GM08714 (cell line): ENCODE results near the gene CYB5R2.
A peak's percentile ranks its signal among the peaks of the same experiment; 100 is the strongest.

Source experiments
- H3K4me3 ChIP-seq: fragments of 200-500 bp; sonication (Bioruptor generic); 2 replicates; pipeline ENCODE4 v1.5.1; 2014; ENCODE audit warnings: mild to moderate bottlenecking, low read length, inconsistent platforms
- ZNF274 ChIP-seq: IDR thresholded peaks from 2 replicates; pipeline ENCODE4 v1.6.1; 2012; ENCODE audit warnings: mild to moderate bottlenecking, low read depth, low read length

CYB5R2 gene

DNA sequence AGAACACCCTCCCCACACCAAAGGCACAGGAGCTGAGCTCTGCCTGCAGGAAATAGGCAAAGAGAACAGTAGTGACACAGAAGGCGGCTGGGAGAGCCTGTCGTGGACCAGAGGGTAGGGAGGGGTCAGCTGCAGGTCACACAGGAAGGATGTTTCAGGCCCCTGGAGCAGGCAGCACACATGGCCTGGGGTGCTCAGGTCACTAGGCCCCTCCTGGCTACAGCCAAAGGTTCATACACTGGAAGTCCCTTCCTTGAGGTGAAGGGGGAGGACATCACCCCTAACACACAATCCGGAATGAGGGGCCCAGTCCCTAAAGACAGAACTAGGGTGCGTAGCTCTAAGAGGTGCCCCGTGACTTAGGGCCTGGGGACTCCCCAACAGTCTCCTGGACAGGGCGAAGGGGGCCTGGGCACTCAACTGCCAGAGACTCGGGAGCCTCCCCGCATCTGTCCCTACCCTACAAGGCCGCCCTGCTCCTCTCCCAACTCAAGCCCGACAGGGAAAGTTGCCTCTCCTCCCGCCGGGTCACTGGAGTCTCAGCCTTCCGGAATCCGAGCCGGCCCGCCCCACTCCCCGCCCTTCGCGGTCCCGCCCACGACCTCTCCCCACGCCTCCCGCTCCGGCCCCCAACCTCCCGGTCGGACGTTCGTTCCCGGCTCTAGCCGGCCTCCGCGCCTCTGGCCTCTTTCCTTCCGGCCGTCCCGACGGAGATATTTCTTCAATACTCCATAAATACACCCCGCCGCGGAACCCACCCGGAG lies at the start of gene CYB5R2:
Gene CYB5R2 (minus strand): TSS at position 541 of the 764 bp plus-strand sequence. CDS start 675 bp downstream, outside the sequence.
- peak within 1 kb of the TSS; percentile 2; the same call in 1 of the 2 replicates for H3K4me3 ChIP-seq
- no peak for TF ChIP-seq ZNF274

DNA sequence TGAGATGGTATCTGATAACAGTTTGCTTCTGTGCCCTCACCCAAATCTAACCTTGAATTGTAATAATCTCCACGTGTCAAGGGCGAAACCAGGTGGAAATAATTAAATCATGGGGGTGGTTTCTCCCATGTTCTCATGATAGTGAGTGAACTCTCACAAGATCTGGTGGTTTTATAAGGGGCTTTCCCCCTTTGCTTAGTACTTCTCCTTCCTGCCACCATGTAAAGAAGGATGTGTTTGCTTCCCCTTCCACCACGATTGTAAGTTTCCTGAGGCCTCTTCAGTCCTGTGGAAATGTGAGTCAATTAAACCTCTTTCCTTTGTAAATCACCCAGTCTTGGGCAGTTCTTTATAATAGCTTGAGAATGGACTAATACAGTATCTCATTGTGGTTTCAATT lies 41.5 kb upstream of the CYB5R2 start:
- H3K4me3 ChIP-seq: no peak overlapping the region
- no peak for TF ChIP-seq ZNF274

DNA sequence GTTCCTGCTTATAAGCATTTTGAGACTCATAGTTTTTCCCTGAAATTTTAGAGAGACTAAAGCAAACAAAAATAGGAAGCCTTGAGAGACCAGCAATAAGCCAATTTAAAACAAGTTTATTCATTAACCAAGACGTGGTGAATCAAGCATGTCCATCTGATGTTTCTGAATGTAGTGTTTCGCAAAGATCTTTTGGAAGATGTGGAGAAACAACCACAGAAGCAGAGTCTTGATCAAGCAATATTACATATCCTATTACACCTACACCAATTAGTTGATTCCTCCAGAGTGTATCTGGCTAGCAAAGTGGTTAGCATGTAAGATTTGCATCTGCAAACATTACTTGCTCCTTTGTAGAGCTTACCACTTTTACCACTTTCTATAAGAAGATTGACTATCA lies 33.1 kb upstream of the CYB5R2 start, which contains the start of gene OVCH2:
Gene OVCH2 (minus strand): TSS at position 101 of the 400 bp plus-strand sequence. CDS start 83 bp downstream, at position 18.
- no peak for TF ChIP-seq ZNF274
- H3K4me3 ChIP-seq: no peak within 1 kb of the TSS

DNA sequence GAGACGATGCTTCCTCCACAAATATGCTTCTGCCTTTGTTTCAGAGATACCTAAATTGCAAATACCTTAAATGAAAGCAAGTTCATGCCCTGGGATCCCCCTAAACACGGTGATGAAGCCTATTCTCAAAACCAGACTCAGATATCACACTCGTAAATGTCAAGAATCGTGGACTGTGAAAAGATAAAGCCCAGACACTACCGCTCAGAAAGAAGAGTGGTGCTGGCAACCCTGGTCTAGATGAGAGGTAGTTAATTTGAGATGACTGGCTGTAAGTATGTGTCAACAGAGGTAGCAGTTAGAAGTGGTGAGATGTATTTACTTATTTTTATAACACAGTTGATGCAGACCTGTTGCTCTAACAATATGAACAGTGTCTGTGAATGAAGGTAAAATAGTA lies 30.4 kb upstream of the CYB5R2 start:
- TF ChIP-seq ZNF274: no peak
- H3K4me3 ChIP-seq: no peak overlapping the region

DNA sequence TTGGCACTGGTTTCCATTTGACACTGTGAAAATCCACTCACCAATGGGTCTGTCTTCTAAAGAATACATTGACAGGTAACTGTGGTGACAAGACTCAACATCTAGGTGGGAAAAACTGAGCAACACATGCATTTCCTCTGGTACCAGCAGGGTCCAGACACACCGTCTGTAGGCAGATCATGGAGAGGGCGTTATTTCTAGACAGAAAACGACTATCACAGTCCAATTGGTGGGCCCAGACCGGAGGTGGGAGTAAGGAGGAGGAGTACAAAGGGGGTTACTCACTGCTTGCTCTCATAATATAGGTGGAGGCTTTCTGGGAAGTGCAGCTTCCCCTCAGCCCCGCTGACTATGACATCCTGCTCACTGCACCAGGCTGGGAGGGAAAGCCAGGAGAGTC lies 23.1 kb upstream of the CYB5R2 start:
- no peak overlapping the region for H3K4me3 ChIP-seq
- no peak for TF ChIP-seq ZNF274

DNA sequence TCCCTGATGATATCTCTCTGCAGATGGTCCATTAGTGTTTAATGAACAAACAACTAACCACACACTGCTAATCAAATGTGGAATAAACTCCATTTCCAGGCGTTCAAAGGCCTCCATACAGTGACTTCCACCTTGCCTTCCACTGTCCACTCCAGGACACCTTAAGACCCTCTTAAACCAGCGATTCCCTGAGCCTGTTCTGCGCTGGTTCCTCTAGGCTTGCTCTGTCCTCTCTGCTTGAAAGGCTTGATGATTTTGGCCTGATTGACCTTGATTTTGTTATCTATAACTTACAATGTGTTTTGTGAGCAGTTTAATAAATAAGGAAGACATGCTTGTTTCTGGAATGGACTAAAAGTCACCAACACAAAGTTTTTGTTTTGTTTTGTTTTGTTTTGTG lies 20.9 kb upstream of the CYB5R2 start:
- no peak overlapping the region; the same call in 1 of the 2 replicates for H3K4me3 ChIP-seq
- no peak for TF ChIP-seq ZNF274

DNA sequence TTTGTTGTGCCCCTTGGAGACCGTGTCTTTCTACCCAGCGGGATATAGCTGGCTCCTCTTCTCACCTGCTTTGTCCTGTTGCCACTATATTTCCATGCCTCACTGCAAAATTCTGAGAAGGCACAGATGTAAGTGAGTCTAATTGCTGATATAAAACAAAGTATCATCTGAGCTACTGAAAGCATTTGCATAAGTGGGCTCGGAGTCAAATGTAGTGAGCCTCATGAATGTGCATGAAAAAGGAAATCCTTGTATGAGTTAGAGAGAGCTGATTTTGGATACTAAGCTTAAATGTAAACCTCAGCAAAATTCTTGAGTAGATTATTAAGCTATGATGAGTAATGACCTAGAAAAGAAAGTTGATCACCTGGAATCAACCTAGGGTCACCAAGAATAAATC lies 19.1 kb upstream of the CYB5R2 start:
- H3K4me3 ChIP-seq: no peak overlapping the region
- no peak for TF ChIP-seq ZNF274

DNA sequence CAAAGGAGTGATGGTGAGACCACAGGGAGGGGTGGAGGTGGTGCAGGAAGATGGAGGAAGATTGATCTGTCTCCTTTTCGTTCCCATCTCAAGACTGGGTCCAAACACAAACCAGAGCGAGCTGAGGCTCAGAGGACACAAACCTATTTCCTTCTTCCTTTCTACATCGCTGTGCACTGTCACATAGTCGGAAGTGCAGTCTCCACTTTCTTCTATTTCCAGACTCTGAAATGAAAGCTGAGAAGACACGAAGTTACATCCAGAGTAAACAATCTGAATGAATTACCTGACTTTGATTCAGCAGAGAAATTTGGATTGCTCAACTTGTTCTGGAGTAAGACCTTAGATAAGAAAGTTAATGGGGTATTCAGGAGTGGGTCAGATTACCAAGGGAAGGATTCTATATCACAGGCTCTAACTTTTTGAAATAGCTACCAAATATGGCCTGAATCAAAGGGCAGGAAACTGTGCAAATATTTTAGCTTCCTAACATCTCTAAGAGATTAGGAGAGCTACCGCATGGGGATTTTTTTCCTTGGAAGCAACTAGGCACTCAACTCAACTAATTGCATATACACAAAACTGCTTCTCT lies 18.6 kb upstream of the CYB5R2 start:
- TF ChIP-seq ZNF274: no peak
- H3K4me3 ChIP-seq: no peak overlapping the region

DNA sequence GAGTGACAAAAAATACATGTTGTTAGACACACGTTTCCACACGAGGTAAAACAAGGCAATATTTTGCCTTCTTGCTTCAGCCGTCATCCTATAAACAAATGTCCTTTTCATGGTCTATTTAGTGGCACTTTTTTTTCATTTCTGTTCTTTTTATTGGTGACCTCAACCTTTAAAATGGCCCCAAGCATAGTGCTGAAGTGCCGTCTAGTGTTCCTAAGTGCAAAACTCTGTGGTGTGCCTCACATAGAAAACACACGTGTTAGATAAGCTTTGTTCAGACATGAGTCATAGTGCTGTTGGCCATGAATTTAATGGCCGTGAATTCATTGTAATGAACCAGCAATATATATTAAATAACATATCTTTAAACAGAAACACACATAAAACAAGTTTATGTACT lies 17.3 kb upstream of the CYB5R2 start:
- TF ChIP-seq ZNF274: no peak
- no peak overlapping the region for H3K4me3 ChIP-seq

DNA sequence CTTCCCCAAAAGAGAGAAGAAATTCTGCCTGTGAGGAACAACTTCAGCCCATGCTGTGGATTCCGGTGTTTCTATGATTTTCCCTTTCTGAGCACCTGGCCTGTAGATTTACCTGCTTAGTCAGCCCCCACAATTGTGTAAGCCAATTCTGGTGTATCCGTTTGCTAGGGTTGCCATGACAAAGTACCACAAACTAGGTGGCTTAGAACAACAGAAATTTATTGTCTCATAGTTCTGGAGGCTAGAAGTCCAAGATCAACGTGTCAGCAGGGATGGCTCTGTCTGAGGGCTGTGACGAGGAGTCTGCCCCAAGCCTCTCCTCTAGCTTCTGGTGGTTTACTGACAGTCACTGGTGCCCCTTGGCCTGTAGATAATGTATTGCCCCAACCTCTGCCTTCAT lies 15.9 kb upstream of the CYB5R2 start:
- TF ChIP-seq ZNF274: no peak
- H3K4me3 ChIP-seq: no peak overlapping the region

DNA sequence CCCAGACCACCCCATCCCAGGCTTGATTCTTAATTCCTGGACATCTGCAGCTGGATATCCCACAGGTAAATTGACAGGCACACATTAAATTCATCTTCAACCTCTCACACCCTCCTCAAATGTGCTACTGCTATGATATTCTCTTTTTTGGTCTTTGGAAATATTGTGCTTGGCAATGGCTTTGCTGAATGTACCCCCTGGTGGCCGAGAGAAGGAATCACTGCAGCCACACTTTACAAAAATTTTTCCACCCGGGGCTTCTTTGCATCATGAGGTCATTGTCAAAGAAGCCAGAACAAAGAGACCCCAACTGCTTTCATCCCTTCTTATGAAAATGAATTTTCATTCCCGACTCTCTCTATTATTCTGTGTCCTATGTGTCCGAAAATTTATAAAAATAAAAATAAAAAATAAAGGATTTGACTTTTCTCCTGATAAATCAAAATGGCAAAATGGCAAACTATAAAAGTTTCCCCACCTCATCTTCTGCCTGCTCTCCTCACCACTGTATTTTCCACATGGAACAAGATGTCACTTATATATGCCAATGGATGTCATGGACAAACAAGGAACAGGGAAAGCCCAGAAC lies 15.0 kb upstream of the CYB5R2 start:
- no peak overlapping the region for H3K4me3 ChIP-seq
- TF ChIP-seq ZNF274: no peak

DNA sequence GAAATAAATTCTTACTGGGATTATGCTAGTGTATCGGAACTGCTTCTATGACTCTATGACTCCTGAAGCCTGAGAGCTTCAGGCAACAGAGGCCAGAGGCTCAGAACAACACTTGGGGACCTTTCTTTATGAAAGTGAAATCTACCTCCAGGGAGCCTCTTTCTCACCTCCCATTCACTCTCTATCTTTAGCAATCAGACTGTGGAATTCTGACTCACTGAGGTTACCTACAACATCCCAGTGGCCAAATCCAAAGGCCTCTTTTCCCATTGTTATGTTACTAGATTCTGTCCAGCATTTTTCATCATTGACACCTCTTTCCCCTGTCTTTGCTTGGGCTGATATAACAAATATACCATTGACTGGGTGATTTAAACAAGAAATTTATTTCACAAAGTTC lies 14.1 kb upstream of the CYB5R2 start:
- TF ChIP-seq ZNF274: no peak
- no peak overlapping the region for H3K4me3 ChIP-seq

DNA sequence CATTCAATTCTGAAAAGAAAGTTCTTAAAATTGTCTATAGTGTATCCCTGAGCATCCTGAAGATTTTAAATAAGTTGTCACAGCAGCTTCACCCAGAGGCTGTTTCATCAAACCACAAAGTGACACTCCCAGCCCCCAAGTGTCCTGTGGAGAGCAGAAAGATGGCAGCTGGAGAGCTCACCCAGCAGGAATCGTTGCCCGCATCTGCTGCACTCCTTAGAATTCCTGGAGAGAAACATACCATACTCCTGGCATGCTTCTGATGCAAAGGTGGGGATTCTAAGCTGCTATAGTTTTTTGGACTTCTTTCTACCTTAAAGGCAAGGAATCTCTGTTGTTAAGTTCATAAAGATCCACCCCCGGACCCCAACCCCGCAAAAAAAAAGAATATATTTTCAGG lies 13.5 kb upstream of the CYB5R2 start:
- H3K4me3 ChIP-seq: no peak overlapping the region
- no peak for TF ChIP-seq ZNF274

DNA sequence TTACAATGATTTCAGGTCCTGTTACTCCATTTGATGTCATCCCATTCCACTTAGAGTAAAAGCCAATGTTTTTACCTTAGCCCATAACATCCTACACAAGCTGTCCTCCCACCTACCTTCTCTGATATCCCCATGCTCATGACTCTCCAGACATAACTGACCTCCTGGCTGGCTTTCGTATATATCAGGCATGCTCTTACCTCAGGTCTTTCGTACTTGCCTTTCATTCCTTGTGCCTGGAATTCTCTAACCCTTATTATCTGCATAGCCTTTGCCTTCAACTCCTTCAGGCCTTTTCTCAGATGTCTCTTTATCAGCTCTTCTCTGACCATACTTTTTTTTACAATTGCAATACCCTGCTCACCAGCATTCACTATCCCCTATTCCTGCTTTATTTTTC lies 10.3 kb upstream of the CYB5R2 start:
- no peak for TF ChIP-seq ZNF274
- H3K4me3 ChIP-seq: no peak overlapping the region

DNA sequence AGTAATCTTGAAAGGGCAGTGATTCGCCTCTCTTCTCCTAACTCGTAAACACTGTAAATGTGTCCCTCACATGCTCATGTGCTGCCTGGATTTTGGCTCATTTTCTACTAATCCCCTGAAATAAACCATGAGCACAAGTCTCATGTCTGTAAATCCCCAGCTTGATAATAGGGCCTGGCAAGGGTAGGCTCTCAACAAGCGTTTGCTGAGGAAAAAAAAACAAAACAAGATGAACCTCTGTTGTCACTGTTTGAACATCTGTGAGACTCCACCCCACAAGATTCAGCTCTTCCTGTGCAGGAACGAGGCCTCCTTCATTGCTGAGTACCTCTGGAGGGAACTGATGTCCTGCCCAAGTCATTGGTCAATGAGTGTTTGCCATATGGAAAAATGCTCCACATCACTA lies 4.5 kb upstream of the CYB5R2 start:
- TF ChIP-seq ZNF274: no peak

DNA sequence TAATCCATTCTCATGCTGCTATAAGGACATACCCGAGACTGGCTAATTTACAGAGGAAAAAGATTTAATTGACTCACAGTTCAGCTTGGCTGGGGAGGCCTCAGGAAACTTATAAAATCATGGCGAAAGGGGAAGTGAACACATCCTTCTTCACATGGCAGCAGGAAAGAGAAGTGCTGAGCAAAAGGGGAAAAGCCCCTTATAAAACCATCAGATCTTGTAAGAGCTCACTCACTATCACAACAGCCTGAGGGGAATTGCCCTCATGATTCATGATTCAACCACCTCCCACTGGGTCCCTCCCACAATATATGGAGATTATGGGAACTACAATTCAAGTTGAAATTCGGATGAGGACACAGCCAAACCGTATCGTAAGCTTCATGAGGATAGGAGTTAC lies 3.8 kb upstream of the CYB5R2 start:
- no peak overlapping the region for H3K4me3 ChIP-seq
- no peak for TF ChIP-seq ZNF274

More for the DNA sequence above, 4.5 kb upstream of the CYB5R2 start:
- no peak overlapping the region for H3K4me3 ChIP-seq
